NCI-H2081 treated with DMSO at 0.1 percent for 48 hours (cell line): ENCODE data around the gene RNF39.

Source experiments
- DNase-seq: peaks from one replicate; lab custom pipeline; 2025; lab: John Stamatoyannopoulos, UW

Gene RNF39

DNA sequence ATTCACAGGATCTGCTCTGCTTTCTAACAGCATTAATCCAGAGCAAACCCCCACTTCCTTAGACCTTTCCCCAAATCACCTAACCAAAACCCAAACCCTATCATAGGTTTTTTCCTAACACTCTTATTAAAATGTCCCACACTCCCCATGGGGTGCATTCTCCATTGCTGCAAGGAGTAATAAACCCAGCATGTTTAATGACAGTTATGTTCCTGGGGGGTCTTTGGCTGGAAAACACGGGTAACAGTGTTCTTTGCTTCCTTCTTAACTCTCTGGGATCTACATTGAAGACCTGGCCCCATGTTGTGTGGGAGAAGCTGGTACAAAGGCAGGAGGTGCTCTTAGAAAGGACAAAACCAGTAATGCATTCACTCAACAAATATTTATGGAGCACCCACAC is 21.3 kb upstream of the RNF39 start:
- no peak for DNase-seq

- no peak for DNase-seq
Measured at GRCh38 chr6:30093951-30094661, 18.5 kb upstream of the RNF39 start.

DNA sequence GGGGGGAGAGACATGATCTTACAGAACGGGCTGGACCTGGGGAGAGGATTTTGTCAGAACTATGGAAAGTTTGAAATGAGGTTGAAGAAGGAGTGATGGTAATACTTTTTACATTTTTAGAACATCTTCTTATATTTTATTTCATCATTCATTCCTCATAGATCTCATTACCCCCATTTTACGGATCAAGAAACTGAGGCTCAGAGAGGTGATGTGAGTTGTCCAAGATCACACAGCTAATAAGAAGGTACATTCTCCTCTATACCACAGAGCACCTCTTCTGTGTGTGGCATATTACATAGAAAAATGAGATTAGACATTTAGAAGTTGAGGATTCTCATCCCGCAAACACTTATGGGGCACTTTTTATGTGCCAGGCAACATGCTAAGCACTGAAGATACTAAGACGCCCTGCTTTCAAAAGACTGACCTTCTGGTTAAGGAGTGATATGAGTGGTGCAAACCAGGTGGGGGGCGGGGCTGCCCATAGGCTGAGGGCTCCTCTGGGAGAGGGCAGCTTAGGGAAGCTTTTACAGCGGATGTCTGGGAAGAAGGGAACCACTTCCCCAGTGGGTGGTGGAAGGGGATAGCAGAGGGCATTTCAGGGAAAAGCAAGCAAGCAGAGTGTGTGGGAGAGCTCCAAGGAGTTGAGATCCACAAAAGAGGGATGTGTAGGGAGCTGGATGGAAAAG is 17.4 kb upstream of the RNF39 start:
- DNase-seq, result no peak

DNA sequence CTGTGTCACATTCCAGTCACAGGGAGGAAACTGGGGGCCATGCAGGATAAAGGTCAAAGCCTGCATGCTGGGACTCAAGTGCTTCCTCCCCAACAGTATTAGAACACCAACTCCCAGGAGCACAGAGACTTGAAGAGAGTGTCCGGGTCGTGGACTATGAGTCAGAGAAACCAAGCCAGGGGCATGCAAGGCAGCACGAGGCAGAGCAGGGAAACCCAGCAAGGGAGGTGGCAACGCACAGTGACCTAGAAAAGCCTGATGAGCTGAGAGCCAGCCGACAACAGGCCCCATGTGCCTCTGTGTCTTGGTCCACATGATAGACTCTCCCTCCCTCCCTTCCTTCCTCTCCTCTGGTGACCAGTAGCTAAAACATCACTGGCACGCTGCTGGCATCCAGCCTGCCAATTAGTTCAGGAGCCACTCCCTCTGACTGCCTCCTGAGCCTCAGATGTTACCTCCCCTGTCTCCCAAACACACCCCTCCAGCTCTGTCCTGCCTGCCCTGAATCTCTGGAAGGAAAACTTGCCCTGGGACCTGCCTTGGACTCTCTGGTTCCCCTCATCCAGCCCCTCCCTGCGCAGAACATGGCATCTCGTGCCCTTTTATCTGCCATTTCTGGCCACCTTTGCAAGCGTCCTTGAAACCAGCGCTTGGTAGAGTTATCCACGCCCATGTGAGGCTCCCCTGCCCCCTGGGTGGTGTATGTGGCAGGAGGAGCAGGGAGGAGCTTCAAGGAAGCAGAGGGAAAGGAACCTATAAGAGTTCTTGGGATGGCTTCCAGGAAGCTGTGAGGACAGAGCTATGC is 16.2 kb upstream of the RNF39 start:
- DNase-seq, result no peak

GRCh38 chr6:30087876-30088275 is 12.3 kb upstream of the RNF39 start:
- no peak for DNase-seq

GRCh38 chr6:30077218-30077617 is 1.6 kb upstream of the RNF39 start:
- no peak for DNase-seq

DNA sequence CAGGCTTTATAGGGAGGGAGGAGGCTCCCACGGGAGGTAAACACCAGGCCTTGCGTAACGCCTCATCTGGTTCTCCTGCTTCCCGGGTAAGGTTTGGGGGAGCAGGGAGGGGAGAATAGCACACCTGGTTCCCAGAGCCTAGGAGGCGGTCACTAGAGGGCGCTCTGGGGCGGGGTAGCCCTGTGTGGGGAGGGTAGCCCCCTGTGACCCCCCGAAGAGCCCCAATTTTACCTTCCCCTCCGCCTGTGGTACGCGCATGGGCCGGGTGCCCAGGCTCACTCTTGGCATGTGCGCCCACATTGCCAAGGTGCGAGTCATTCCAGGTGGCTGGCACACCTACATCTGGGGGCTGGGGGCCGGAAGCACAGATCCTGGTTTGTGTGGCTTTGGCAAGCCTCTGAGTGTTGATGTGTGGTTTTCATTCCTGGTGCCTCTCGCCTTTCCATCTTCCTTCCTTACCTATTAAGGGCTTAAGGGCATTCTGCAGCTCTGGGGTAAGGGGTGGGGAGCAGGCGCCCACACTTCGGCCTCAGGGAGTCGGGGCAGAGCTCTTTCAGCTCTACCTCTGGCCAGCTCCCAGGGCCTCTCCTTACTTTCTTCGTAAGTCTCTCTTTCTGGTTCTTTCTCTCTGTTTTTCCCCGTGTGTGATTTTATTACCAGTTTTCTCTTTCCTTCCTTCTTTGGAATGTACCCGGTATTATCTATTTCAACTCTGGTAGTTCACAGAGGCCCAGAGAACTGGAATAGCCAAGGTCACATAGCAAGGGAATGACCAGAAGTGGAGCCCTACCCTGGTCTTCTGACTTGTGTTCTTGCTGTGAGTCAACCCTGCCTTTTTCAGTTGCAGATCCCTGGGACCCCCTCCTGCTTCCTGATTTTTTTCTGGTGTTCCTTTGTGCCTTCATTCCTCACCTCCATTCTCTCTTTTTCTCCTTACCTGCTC is 492 bp upstream of the RNF39 start:
- no peak for DNase-seq

- DNase-seq, result no peak
Measured at GRCh38 chr6:30074331-30075093, 1.1 kb downstream of the RNF39 start.

DNA sequence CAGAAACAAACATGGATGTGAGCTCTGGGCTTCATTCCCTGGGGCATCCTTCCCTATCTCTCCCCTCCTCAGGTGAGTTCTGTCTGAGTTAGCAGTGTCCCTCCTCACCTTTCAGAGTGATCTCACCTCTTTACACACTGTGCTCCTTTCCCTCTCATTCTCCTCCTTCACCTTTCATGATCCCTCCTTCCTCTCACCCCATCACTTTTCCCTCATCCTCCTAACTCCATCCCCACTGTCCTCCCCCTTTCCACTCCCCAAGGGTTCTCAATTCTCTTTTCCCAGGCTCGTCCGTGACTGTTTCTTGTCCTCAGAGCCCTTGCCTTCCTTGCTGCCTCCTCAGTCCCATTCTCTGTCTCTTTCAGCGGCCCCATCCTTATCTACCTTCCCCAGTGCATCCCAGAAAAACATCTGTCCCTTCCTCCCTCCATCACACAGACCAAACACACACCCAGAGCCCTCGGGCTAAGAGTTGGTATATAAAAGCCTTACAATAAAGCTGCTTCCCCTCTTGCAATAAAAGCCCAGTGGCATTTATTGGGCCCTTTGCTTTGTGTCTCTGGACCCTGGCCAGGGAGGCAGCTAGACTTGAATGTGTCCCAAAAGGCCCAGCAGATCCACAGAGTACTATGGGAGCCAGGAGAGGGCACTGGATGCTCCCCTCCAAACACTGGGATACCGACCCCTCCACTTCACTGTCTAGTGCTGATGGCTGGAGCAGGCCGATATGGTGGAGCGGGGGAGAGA is 1.9 kb downstream of the RNF39 start:
- DNase-seq, result no peak

DNA sequence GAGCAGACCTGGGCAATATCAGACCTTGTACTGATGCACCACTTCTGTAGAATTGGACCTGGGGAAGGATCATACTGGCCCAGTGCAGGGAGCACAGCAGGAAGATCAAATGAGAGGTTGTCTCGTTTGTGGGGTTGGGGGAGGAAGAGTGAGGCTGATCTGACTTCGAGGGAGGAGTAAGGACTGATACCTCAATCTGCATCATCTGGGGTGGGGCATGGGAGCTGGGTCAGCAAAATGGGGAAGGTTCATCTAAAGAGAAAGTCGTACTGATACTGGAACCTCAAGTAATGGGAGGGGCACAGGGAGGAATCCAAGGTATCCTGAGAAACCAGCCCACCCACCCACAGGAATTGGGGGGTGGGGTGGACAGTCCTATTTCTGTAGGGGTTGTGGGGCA is 3.7 kb downstream of the RNF39 start:
- DNase-seq, result no peak

DNA sequence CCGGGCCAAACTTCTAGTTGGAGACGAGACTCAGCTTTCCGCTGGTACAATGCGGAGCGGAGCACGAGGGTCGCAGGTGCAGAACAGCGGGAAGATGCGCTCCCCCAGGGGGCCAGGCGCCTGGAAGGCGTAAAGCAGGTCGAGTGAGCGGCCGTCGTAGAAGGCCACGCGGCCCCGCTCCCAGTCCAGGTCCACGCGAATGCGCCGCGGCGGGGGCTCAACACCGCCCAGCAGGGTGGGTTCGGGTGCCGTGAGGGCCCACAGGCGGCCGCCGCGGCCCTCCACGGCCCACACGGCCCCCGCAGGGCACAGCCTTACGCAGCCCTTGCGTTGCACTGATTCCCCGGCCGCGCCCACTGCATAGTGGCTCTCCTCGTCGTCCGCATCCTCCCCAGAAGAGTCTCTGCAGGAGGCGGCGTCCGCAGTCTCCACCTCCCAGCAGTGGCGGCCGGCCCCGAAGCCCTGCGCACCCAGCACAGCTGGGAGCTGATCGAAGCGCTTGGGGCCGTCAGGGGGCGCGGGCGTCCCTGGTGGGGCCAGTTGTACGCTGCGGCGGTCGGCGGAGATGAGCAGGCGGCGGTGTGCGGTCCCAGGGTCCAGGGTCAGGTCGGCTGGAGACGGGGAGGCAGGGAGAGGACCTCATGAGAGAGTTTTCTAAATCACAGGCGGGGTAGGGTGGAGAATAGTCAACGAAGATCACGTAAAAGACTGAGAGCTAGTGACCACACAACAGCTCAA is 4.3 kb downstream of the RNF39 start:
- DNase-seq, result no peak

GRCh38 chr6:30067460-30068139 is 8.0 kb downstream of the RNF39 start:
- DNase-seq, result no peak

DNA sequence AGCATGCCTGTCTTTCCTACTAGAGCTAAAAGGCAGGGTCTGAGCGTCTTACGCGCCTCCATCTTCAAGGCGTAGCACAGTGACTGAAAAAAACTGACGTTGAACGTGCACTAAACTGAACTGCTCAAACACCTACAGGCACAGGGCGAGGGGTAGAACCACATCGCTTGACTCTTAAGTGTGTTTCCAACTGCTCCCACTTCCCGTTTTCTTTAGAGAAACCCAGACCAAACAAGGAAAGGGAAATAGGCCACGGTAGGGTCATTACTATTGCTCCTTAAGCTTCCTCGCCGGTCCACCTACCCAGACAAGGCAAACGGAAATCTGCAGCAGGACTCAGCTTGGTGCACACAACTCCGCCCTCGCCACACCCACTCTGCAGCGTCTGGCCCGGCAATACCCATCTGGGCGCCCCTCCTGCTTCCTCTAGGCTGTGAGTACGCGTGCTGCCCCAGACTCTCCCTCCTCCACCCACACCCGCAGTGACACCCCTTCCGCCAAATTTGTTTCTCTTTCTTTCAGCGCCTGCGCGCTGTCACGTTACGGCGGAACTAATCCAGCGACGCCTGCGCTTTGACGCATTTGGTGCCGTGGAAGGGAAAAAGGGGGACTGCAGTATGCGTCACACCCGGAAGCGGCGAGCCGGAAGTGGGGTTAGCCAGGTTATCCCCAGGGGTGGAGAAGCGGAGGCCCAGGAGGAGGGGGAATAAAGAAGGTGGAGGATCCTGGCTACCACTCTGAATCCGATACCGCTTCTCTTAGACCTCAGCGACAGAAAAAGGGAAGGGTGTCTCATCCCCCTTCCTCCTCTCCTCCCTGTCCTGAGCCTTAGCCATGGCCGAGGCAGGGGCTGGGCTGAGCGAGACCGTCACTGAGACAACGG is 8.8 kb downstream of the RNF39 start, which contains the start of gene PPP1R11:
PPP1R11 (plus strand) TSS at position 622 of the 883 bp plus-strand sequence; CDS start at position 835, 213 bp downstream.
- DNase-seq, result peak; percentile 98

DNA sequence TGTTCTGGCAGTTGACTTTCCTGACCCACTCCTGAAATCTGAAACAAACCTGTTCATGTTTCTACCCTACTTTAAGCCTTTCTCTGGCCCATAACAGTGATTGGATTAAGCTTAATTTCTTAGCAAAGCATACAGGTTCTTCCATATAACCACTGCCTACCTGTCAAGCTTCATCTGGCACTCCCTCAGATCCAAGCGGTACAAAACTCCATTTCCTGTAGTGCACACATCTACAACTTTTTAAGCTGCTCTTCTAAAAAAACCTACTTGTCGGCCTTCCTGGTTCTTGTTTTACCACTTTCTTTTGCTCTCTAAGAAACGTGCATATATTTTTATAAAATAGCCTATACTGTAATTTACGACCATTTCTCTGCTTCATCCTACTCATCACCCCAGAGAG is 9.5 kb downstream of the RNF39 start:
- no peak for DNase-seq

- DNase-seq, result no peak
Measured at GRCh38 chr6:30063315-30063714, 12.3 kb downstream of the RNF39 start.

GRCh38 chr6:30062471-30063178 is 12.9 kb downstream of the RNF39 start:
- no peak for DNase-seq

DNA sequence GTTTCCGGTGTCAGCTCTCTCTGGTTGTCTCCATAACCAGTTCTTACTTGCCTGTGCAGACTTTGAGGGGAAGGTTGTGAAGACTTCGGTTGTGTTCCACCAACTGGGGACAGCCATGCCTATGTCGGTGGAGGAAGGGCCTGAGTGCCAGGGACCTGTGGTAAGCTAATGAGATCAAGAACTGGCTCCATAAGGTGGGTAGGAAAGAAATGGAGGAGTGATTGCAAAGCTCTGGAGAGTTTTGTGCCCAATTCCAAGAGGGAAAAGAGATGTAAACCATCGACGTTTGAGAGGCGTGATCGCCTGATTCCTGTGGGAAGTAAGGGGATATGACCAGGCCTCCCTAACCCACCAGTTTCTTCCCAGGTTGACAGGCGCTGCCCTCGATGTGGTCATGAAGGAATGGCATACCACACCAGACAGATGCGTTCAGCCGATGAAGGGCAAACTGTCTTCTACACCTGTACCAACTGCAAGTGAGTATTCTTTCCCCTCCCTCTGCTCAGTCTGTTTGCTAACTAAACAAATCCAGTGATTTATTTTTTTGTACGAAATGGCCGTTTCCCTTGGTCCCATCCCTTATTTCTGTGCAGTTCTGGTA is 13.6 kb downstream of the RNF39 start:
- no peak for DNase-seq
